ENCODE data around the gene TSPAN11.

Gene TSPAN11

GRCh38 chr12:30930238-30930637 lies 3.7 kb downstream of the TSPAN11 start:
- ChIA-PET POLR2A (no interaction called here), CTCF (interaction anchor here (0.6 kb wide), 1 partner anchor 78 kb away, joined by 3 read pairs; no protein-coding TSS in a partner anchor)
- DNase-seq (ENCODE audit: extremely low spot score) = no peak
- TF ChIP-seq NFRKB (IDR thresholded peaks at IDR 0.05) (no peak), SP1 (IDR thresholded peaks at IDR 0.05) (no peak), FOXK2 (IDR thresholded peaks at IDR 0.05) (no peak), FOXM1 (IDR thresholded peaks at IDR 0.05; ENCODE audit: borderline replicate concordance) (no peak), L3MBTL2 (conservative IDR thresholded peaks at IDR 0.05) (no peak), BHLHE40 (IDR thresholded peaks at IDR 0.05; ENCODE audit: borderline replicate concordance) (no peak), PKNOX1 (IDR thresholded peaks at IDR 0.05) (no peak), ZNF384 (IDR thresholded peaks at IDR 0.05) (no peak), ARNT (IDR thresholded peaks at IDR 0.05) (no peak), SUZ12 (IDR thresholded peaks at IDR 0.05) (no peak), ELF4 (IDR thresholded peaks at IDR 0.05) (no peak), FOXA1 (IDR thresholded peaks at IDR 0.05) (no peak), LEF1 (IDR thresholded peaks at IDR 0.05; ENCODE audit: borderline replicate concordance) (no peak)

DNA sequence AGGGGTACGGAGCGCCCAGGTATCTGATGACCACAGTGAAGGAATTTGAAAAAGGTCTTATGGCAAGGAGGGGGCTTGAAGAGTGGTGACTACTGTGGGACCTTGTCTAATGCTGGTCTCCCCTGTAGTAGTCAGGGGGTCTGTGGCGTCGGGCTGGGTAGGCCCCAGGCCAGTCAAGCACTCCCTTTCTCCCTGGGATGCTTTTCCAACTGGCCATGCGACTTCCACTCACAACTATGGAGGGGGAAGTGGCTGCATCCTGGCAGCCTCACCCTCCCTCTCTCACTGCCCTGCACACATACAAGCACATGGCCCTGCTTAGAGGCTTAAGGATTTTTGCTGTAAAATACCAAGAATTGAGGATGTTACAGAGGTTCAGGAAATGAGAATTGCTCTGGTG lies 4.1 kb downstream of the TSPAN11 start:
- POLR2A ChIA-PET = no interaction called here
- no peak for TF ChIP-seq SUZ12 (IDR thresholded peaks at IDR 0.05)
- TF ChIP-seq TARDBP (IDR thresholded peaks at IDR 0.05) = no peak
- no peak for TF ChIP-seq BHLHE40 (IDR thresholded peaks at IDR 0.05; ENCODE audit: borderline replicate concordance)
- TF ChIP-seq PKNOX1 (IDR thresholded peaks at IDR 0.05) = no peak
- no peak for TF ChIP-seq ARNT (IDR thresholded peaks at IDR 0.05)
- TF ChIP-seq ZNF384 (IDR thresholded peaks at IDR 0.05) = no peak
- no peak for TF ChIP-seq ELF4 (IDR thresholded peaks at IDR 0.05)
- TF ChIP-seq FOXK2 (IDR thresholded peaks at IDR 0.05) = no peak
- no peak for TF ChIP-seq NFRKB (IDR thresholded peaks at IDR 0.05)
- no peak for TF ChIP-seq LEF1 (IDR thresholded peaks at IDR 0.05; ENCODE audit: borderline replicate concordance)
- TF ChIP-seq FOXM1 (IDR thresholded peaks at IDR 0.05; ENCODE audit: borderline replicate concordance) = no peak
- no peak for TF ChIP-seq SP1 (IDR thresholded peaks at IDR 0.05)
- no peak for TF ChIP-seq HDGF (IDR thresholded peaks at IDR 0.05; ENCODE audit: borderline replicate concordance)
- TF ChIP-seq CTBP1 (IDR thresholded peaks at IDR 0.05; ENCODE audit: borderline replicate concordance) = no peak
- TF ChIP-seq FOXA1 (IDR thresholded peaks at IDR 0.05) = no peak
- CTCF ChIA-PET = no interaction called here
- DNase-seq (ENCODE audit: extremely low spot score) = no peak

DNA sequence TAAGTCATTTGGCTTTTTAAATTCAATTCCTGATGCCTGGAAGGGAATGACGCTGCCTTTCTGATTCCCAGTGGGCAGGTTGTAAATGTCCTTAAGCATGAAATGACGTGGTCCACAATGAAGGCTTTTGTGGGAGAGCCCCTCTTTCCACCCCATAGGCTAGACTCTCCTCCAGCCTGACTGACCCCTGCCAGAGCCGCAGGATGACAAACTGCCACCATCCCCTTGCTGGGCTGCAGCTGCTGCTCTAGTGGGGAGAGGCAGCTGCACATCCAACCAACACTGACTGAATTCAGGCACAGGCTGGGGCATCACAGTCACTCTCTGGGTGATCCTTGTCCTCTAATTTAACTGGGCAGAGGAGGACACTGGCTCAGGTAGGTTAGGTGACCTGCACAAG lies 6.3 kb downstream of the TSPAN11 start:
- CTCF ChIA-PET = no interaction called here
- TF ChIP-seq ELF4 (IDR thresholded peaks at IDR 0.05) (no peak), ARNT (IDR thresholded peaks at IDR 0.05) (no peak), ZNF384 (IDR thresholded peaks at IDR 0.05) (no peak), SUZ12 (IDR thresholded peaks at IDR 0.05) (no peak), CTBP1 (IDR thresholded peaks at IDR 0.05; ENCODE audit: borderline replicate concordance) (no peak), HDGF (IDR thresholded peaks at IDR 0.05; ENCODE audit: borderline replicate concordance) (no peak), SP1 (IDR thresholded peaks at IDR 0.05) (no peak), FOXK2 (IDR thresholded peaks at IDR 0.05) (no peak), PKNOX1 (IDR thresholded peaks at IDR 0.05) (no peak), FOXM1 (IDR thresholded peaks at IDR 0.05; ENCODE audit: borderline replicate concordance) (no peak), L3MBTL2 (conservative IDR thresholded peaks at IDR 0.05) (no peak), BHLHE40 (IDR thresholded peaks at IDR 0.05; ENCODE audit: borderline replicate concordance) (no peak), NFRKB (IDR thresholded peaks at IDR 0.05) (no peak)
- POLR2A ChIA-PET = no interaction called here
- no peak for DNase-seq (ENCODE audit: extremely low spot score)

DNA sequence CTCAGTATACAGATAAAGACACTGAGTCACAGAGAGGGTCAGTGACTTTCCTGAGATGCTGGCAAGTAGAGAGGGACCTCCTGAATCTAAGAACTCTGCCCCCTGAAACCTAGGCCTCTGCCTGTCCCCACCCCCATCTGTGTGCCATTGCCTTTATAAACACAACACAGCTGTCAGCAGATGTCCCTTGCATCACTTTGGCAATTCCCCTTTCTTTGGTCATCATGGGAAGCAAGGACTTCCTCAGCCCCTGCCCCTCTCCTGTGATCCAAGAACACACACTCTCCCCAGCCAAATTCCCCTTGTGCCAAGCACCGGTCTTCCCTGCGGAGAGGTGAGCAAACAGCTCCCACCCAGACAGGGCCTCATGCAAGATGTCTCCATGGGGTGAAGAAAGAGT lies 8.3 kb downstream of the TSPAN11 start:
- POLR2A ChIA-PET = no interaction called here
- no peak for DNase-seq (ENCODE audit: extremely low spot score)
- CTCF ChIA-PET = no interaction called here
- no peak for TF ChIP-seq L3MBTL2 (conservative IDR thresholded peaks at IDR 0.05)

DNA sequence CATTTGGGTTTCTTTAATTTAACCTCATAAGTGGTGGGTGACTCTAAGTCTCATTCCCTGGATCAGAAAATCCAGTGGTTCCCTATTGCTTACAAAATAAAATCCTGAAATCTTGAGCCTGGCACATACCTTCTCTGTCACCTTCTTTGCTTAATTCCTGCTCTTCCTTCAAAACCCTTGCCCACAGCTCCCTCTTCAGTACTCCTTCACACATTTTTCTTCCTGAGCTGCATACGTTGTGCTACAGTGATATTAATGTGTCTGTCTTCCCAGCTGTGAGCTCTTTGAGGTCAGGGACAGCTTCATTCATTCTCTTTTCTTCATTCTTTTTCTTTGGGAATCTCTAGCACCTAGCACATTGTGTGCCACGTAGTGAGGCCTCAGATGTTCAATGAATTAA lies 9.5 kb downstream of the TSPAN11 start:
- ChIA-PET CTCF (no interaction called here), POLR2A (no interaction called here)
- TF ChIP-seq SP1 (IDR thresholded peaks at IDR 0.05) (no peak), ARNT (IDR thresholded peaks at IDR 0.05) (no peak), LEF1 (IDR thresholded peaks at IDR 0.05; ENCODE audit: borderline replicate concordance) (no peak), FOXK2 (IDR thresholded peaks at IDR 0.05) (no peak), NFRKB (IDR thresholded peaks at IDR 0.05) (no peak), BHLHE40 (IDR thresholded peaks at IDR 0.05; ENCODE audit: borderline replicate concordance) (no peak), L3MBTL2 (conservative IDR thresholded peaks at IDR 0.05) (no peak), HDGF (IDR thresholded peaks at IDR 0.05; ENCODE audit: borderline replicate concordance) (no peak), ELF4 (IDR thresholded peaks at IDR 0.05) (no peak), SUZ12 (IDR thresholded peaks at IDR 0.05) (no peak), CTBP1 (IDR thresholded peaks at IDR 0.05; ENCODE audit: borderline replicate concordance) (no peak), FOXM1 (IDR thresholded peaks at IDR 0.05; ENCODE audit: borderline replicate concordance) (no peak), FOXA1 (IDR thresholded peaks at IDR 0.05) (no peak), TARDBP (IDR thresholded peaks at IDR 0.05) (no peak), ZNF384 (IDR thresholded peaks at IDR 0.05) (no peak), PKNOX1 (IDR thresholded peaks at IDR 0.05) (no peak)
- no peak for DNase-seq (ENCODE audit: extremely low spot score)

DNA sequence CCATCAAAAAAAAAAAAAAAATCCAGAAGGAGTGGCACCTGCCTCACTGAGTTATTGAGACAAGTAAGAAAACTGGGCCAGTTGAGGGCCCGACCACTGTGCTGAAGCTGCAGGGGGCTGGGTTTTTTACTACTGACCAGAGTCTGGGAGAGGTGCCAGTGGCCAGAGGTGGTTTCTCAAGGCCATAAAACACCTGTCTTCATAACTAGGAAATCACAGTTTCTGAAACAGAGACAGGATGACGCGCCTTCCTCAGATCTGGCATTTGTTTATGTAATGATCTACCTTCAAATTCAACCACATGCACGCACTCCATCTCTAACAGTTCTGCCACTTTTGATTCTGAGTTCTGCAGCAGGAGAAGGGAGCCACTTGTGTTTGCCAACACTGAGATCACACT lies 12.7 kb downstream of the TSPAN11 start:
- no peak for TF ChIP-seq TARDBP (IDR thresholded peaks at IDR 0.05)
- ChIA-PET POLR2A (no interaction called here), CTCF (no interaction called here)
- no peak for DNase-seq (ENCODE audit: extremely low spot score)

Data from HEK293T (cell line).